Naive thymus-derived CD4-positive, alpha-beta T cell (primary cell): ENCODE data around the gene KIF4B. TPM values are rescaled to one million over a fixed set of nuclear protein-coding genes. Genes with fewer than 3 reads are reported as not detected.
"Not testable (repeated sequence)": the region's sequence is repeated elsewhere in the genome, so short reads cannot be mapped to it uniquely, and the experiment has no call there.

Experiments
- ATAC-seq: fragments of 150-1000 bp; cut with Tn5 transposase; 2 replicates; pipeline ENCODE4 v1.10.0; 2021; ENCODE audit warnings: mild to moderate bottlenecking, moderate library complexity
- CTCF ChIA-PET: fragments of 350-600 bp; sonication (Branson Sonifier 250); formaldehyde crosslinking; loops from one replicate; lab custom pipeline; 2021; ENCODE audit warnings: antibody characterized with exemption; lab: Charles Lee
- POLR2A ChIA-PET: fragments of 350-600 bp; sonication (Branson Sonifier 250); formaldehyde crosslinking; loops from one replicate; lab custom pipeline; 2021; ENCODE audit warnings: antibody characterized with exemption, inconsistent platforms; lab: Charles Lee
- DNase-seq, 9 donors: peaks; one replicate each; pipeline versions ENCODE4 v3.0.0 to v3.0.0-alpha.2; 2020 to 2022; ENCODE audit warnings: mixed read lengths in 1 of 9
- H3K27ac ChIP-seq: one replicate; pipeline ENCODE4 v1.7.0; 2013; ENCODE audit warnings: mild to moderate bottlenecking, low read depth, low read length, moderate library complexity
- H3K27me3 ChIP-seq, 2 donors: one replicate each; pipeline ENCODE4 v1.7.0; 2013; ENCODE audit warnings: low read length in 2 of 2, mild to moderate bottlenecking in 2 of 2, moderate library complexity in 2 of 2; ENCODE audit not compliant: control insufficient read depth in 2 of 2, insufficient read depth in 2 of 2
- H3K36me3 ChIP-seq, 3 experiments: 1 replicate in 2 of 3; 2 replicates in 1 of 3; pipeline ENCODE4 v1.7.0; 2013; ENCODE audit warnings: low read length in 3 of 3, mild to moderate bottlenecking in 3 of 3, moderate library complexity in 1 of 3; ENCODE audit not compliant: insufficient read depth in 3 of 3, control insufficient read depth in 2 of 3
- H3K4me1 ChIP-seq, 2 donors: one replicate each; pipeline ENCODE4 v1.7.0; 2013; ENCODE audit warnings: low read length in 2 of 2, mild to moderate bottlenecking in 2 of 2, moderate library complexity in 1 of 2; ENCODE audit not compliant: control insufficient read depth in 2 of 2, insufficient read depth in 2 of 2
- H3K4me3 ChIP-seq: 2 replicates; pipeline ENCODE4 v1.7.0; 2013; ENCODE audit warnings: mild to moderate bottlenecking, low read length
- H3K9me3 ChIP-seq, 3 experiments: 1 replicate in 2 of 3; 2 replicates in 1 of 3; pipeline ENCODE4 v1.7.0; 2013; ENCODE audit warnings: low read length in 3 of 3; ENCODE audit not compliant: control insufficient read depth in 2 of 3
- H3K27ac Mint-ChIP-seq, 9 donors: one replicate each; pipeline ENCODE4 v1.8.0; 2020 to 2022; ENCODE audit warnings: mixed read lengths in 9 of 9, mild to moderate bottlenecking in 8 of 9, moderate library complexity in 5 of 9, inconsistent platforms in 2 of 9
- H3K27me3 Mint-ChIP-seq, 5 donors: one replicate each; pipeline ENCODE4 v1.8.0; 2021 to 2022; ENCODE audit warnings: mixed read lengths in 5 of 5, mild to moderate bottlenecking in 1 of 5
- H3K36me3 Mint-ChIP-seq, 5 donors: one replicate each; pipeline ENCODE4 v1.8.0; 2020 to 2022; ENCODE audit warnings: mixed read lengths in 5 of 5, mild to moderate bottlenecking in 3 of 5, inconsistent platforms in 1 of 5
- H3K4me1 Mint-ChIP-seq, 7 donors: one replicate each; pipeline ENCODE4 v1.8.0; 2020 to 2022; ENCODE audit warnings: mixed read lengths in 7 of 7, mild to moderate bottlenecking in 3 of 7, inconsistent platforms in 1 of 7
- H3K4me3 Mint-ChIP-seq, 10 donors: one replicate each; pipeline ENCODE4 v1.8.0; 2020 to 2022; ENCODE audit warnings: mild to moderate bottlenecking in 10 of 10, mixed read lengths in 10 of 10, moderate library complexity in 6 of 10, inconsistent platforms in 2 of 10
- H3K9me3 Mint-ChIP-seq, 11 donors: one replicate each; pipeline ENCODE4 v1.8.0; 2020 to 2022; ENCODE audit warnings: mixed read lengths in 11 of 11, mild to moderate bottlenecking in 4 of 11, inconsistent platforms in 1 of 11, moderate library complexity in 1 of 11
- intact Hi-C, 2 donors: fragments of 100-400 bp; cut with micrococcal nuclease; formaldehyde crosslinking; loops; one replicate each; pipeline ENCODE4 v1.15.1; 2023
- polyA plus RNA-seq, 2 donors: library from polyadenylated mRNA; unstranded; fragments of 300-500 nt; fragmentation: Illumina TruSeq; gene quantifications; one replicate each; pipeline ENCODE4 v1.2.3, GENCODE V29; 2021
- total RNA-seq, 6 experiments: library from RNA in 5 of 6; stranded (reverse) in 5 of 6; gene quantifications; 1 replicate in 5 of 6; 2 replicates in 1 of 6; pipeline ENCODE4 v1.2.3 and lab custom pipeline; 2021 to 2026

KIF4B gene
- total and polyA plus RNA-seq, 7 experiments from 2014 or later = 0.10 TPM; not detected in 6

- ATAC-seq (no peak), DNase-seq (no peak)
- intact Hi-C loops = no loop called here
- Mint-ChIP-seq H3K4me3 (no peak overlapping the region), H3K36me3 (peaks cover 5 to 40% (median 14%) of the 10 kb centered on the region in 5 donors), H3K27ac (no peak overlapping the region), H3K27me3 (no peaks in the 10 kb centered on the region), H3K4me1 (peaks cover 0 to 6% (median 3%) of the 10 kb centered on the region in 7 donors), H3K9me3 (peaks cover 0 to 2% (median 0%) of the 10 kb centered on the region in 11 donors)
- ChIA-PET POLR2A (no interaction called here), CTCF (no interaction called here)
- Histone ChIP-seq H3K4me3 (no peak overlapping the region), H3K27ac (no peak overlapping the region), H3K27me3 (no peaks in the 10 kb centered on the region), H3K4me1 (no peaks in the 10 kb centered on the region), H3K36me3 (peaks cover 3 to 27% (median 6%) of the 10 kb centered on the region in 3 experiments), H3K9me3 (no peaks in the 10 kb centered on the region)
Observed at GRCh38 chr5:154970759-154971158, 42.8 kb upstream of the KIF4B start.

GRCh38 chr5:154971501-154971900 lies 42.1 kb upstream of the KIF4B start:
- H3K27me3 Mint-ChIP-seq = no peaks in the 10 kb centered on the region
- no peak overlapping the region for H3K27ac ChIP-seq
- H3K4me3 Mint-ChIP-seq = no peak overlapping the region
- no peaks in the 10 kb centered on the region for H3K9me3 ChIP-seq
- intact Hi-C loops = no loop called here
- no peak overlapping the region for H3K27ac Mint-ChIP-seq
- peaks cover 0 to 8% (median 0%) of the 10 kb centered on the region in 11 donors for H3K9me3 Mint-ChIP-seq
- ATAC-seq (no peak), DNase-seq (no peak)
- H3K36me3 ChIP-seq = peaks cover 2 to 20% (median 6%) of the 10 kb centered on the region in 3 experiments
- no peaks in the 10 kb centered on the region for H3K4me1 ChIP-seq
- ChIA-PET POLR2A (interaction anchor here (0.6 kb wide), 1 partner anchor 31 kb away, joined by 3 read pairs; no protein-coding TSS in a partner anchor), CTCF (no interaction called here)
- peaks cover 2 to 39% (median 19%) of the 10 kb centered on the region in 5 donors for H3K36me3 Mint-ChIP-seq
- peaks cover 0 to 3% (median 0%) of the 10 kb centered on the region in 7 donors for H3K4me1 Mint-ChIP-seq
- H3K27me3 ChIP-seq = no peaks in the 10 kb centered on the region
- no peak overlapping the region for H3K4me3 ChIP-seq

GRCh38 chr5:154972476-154973080 lies 41.0 kb upstream of the KIF4B start:
- H3K4me1 ChIP-seq = no peaks in the 10 kb centered on the region
- peaks cover 0 to 11% (median 6%) of the 10 kb centered on the region in 3 experiments for H3K36me3 ChIP-seq
- no peak overlapping the region for H3K4me3 ChIP-seq
- ChIA-PET CTCF (interaction anchor here (0.6 to 0.7 kb wide), 2 partner anchors 322 to 882 kb away, joined by 3 read pairs; no protein-coding TSS in a partner anchor), POLR2A (interaction anchor here (0.7 kb wide), 1 partner anchor 26 kb away, joined by 3 read pairs; no protein-coding TSS in a partner anchor)
- H3K9me3 Mint-ChIP-seq = peaks cover 0 to 8% (median 0%) of the 10 kb centered on the region in 11 donors
- H3K27me3 ChIP-seq = no peaks in the 10 kb centered on the region
- H3K9me3 ChIP-seq = no peaks in the 10 kb centered on the region
- H3K27ac ChIP-seq = no peak overlapping the region
- no peak for DNase-seq
- ATAC-seq = no peak
- H3K27me3 Mint-ChIP-seq = no peaks in the 10 kb centered on the region
- H3K36me3 Mint-ChIP-seq = peaks cover 0 to 31% (median 21%) of the 10 kb centered on the region in 5 donors
- intact Hi-C loops = no loop called here
- no peak overlapping the region for H3K4me3 Mint-ChIP-seq
- peaks cover 0 to 3% (median 0%) of the 10 kb centered on the region in 7 donors for H3K4me1 Mint-ChIP-seq
- H3K27ac Mint-ChIP-seq = no peak overlapping the region

GRCh38 chr5:154976082-154976481 lies 37.5 kb upstream of the KIF4B start:
- CTCF ChIA-PET, POLR2A ChIA-PET, intact Hi-C loops, H3K27me3 ChIP-seq, H3K4me1 ChIP-seq, H3K9me3 Mint-ChIP-seq, H3K4me3 Mint-ChIP-seq, H3K4me1 Mint-ChIP-seq, H3K4me3 ChIP-seq, H3K27me3 Mint-ChIP-seq, ATAC-seq, H3K27ac Mint-ChIP-seq, H3K9me3 ChIP-seq, H3K36me3 ChIP-seq, H3K27ac ChIP-seq, DNase-seq: not testable (repeated sequence)
- peaks cover 0 to 16% (median 7%) of the 10 kb centered on the region in 5 donors for H3K36me3 Mint-ChIP-seq

GRCh38 chr5:154977409-154977808 lies 36.1 kb upstream of the KIF4B start:
- no peaks in the 10 kb centered on the region for H3K36me3 ChIP-seq
- ChIA-PET POLR2A (no interaction called here), CTCF (no interaction called here)
- Mint-ChIP-seq H3K4me1 (no peaks in the 10 kb centered on the region), H3K4me3 (no peak overlapping the region), H3K27me3 (peaks cover 0 to under 1% (median 0%) of the 10 kb centered on the region in 5 donors), H3K36me3 (peaks cover 4 to 16% (median 7%) of the 10 kb centered on the region in 5 donors), H3K27ac (no peak overlapping the region), H3K9me3 (peaks cover 0 to 8% (median 1%) of the 10 kb centered on the region in 11 donors)
- DNase-seq = no peak
- H3K4me3 ChIP-seq = no peak overlapping the region
- intact Hi-C loops = no loop called here
- H3K27me3 ChIP-seq = no peaks in the 10 kb centered on the region
- H3K27ac ChIP-seq = no peak overlapping the region
- H3K4me1 ChIP-seq = no peaks in the 10 kb centered on the region
- H3K9me3 ChIP-seq = no peaks in the 10 kb centered on the region
- no peak for ATAC-seq

- H3K4me3 ChIP-seq, H3K4me3 Mint-ChIP-seq, intact Hi-C loops, H3K4me1 ChIP-seq, CTCF ChIA-PET, H3K9me3 Mint-ChIP-seq, H3K4me1 Mint-ChIP-seq, H3K27ac ChIP-seq, H3K9me3 ChIP-seq, DNase-seq, H3K36me3 ChIP-seq, POLR2A ChIA-PET, H3K27me3 Mint-ChIP-seq, ATAC-seq, H3K27me3 ChIP-seq, H3K27ac Mint-ChIP-seq: not testable (repeated sequence)
- H3K36me3 Mint-ChIP-seq = peaks cover 4 to 16% (median 11%) of the 10 kb centered on the region in 5 donors
Observed at GRCh38 chr5:154978294-154978693, 35.3 kb upstream of the KIF4B start.
